ENCODE results near the gene SMAD3. TPM values are rescaled to one million over a fixed set of nuclear protein-coding genes. Genes with fewer than 3 reads are reported as not detected.

SMAD3 gene
- total and polyA plus RNA-seq, 2 of the 8 experiments (the other 6 are each of a cell fraction or from before 2014, with no cell fraction given) = 10.1 to 12.4 TPM

DNA sequence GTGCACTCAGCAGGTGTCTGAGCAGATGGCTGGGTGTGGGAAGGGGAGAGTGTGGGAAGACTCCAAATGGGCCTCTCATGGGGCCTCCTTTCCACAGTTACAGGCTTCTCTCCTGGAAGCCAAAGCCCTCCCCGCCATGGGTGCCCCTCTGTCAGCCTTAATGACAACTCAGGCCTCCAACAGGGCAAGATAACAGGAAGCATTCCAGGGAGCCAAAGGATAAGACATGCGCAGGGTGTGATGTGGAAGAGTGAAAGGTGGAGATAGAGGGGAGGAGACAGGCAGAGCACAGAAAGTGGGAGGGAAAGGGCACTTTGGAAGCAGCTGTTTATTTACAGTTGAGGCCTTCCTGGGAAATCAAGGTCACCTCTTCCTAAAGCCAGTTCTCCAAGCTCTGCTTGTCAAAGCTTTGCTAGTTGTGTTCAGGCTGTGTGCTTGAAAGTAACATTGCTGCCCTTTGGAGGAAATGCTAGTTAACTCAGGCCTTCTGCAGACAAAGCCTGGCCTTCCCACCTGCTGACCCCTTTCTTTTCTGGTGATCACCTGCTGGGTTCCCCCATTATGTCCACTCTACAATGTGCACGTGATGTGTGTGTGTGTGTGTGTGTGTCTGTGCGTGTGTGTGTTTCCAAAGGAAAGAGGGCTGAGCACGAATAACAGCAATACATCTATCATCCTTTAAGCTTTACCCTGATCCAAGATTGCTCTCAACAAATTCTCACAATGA, 35.2 kb upstream of the SMAD3 start:
- peak overlapping the region; percentile 65 for H3K18ac ChIP-seq (ENCODE audit: extremely low read depth, low read length)
- H3K4ac ChIP-seq (replicated peaks; ENCODE audit: insufficient read length, low read depth, low read length) = peak overlapping the region; percentile 49
- H3K79me1 ChIP-seq (ENCODE audit: low read depth, low read length) = no peaks in the 10 kb centered on the region; the same call in 1 of the 2 replicates
- H3K36me3 ChIP-seq (ENCODE audit: control insufficient read depth in 2 of 4, insufficient read depth in 4 of 4, low read length in 3 of 4) = no peaks in the 10 kb centered on the region
- no peak overlapping the region for H2BK15ac ChIP-seq (ENCODE audit: low read length)
- peak overlapping the region; percentile 64; the same call in 1 of the 2 replicates for H3K27ac ChIP-seq (ENCODE audit: low read depth, low read length)
- H3K9me3 ChIP-seq (ENCODE audit: insufficient read depth in 2 of 2, low read depth in 1 of 2, low read length in 1 of 2) = no peaks in the 10 kb centered on the region
- peak overlapping the region; percentile 37 for H4K5ac ChIP-seq (ENCODE audit: insufficient read length, low read depth, low read length)
- ChIA-PET POLR2A (ENCODE audit: partially characterized antibody) (interaction anchor here (0.7 to 3.3 kb wide), 19 partner anchors 8 to 212 kb away, joined by 3 to 30 read pairs (median 4); partner anchors contain the start of gene SMAD3), CTCF (ENCODE audit: partially characterized antibody) (interaction anchor here (0.7 to 1.9 kb wide), 8 partner anchors 9 to 274 kb away, joined by 3 to 9 read pairs (median 3); no protein-coding TSS in a partner anchor)
- peak overlapping the region in 1 of 4 experiments; percentile 30; a peak in 3 of 8 replicates for H3K4me3 ChIP-seq (ENCODE audit: extremely low read depth in 1 of 4, insufficient read depth in 2 of 4, low read depth in 3 of 4, low read length in 4 of 4)
- H4K20me1 ChIP-seq (replicated peaks in 1 of 2; ENCODE audit: control insufficient read depth in 1 of 2, insufficient read depth in 2 of 2, low read length in 2 of 2) = no peaks in the 10 kb centered on the region
- H3K14ac ChIP-seq (ENCODE audit: insufficient read length) = no peak overlapping the region
- H2BK12ac ChIP-seq (ENCODE audit: low read depth, low read length) = peak overlapping the region; percentile 96
- peak overlapping the region; percentile 92 for H2BK5ac ChIP-seq (ENCODE audit: low read depth, low read length)
- peak overlapping the region; percentile 7 for H3K56ac ChIP-seq (replicated peaks; ENCODE audit: insufficient read length, low read depth, low read length)
- H4K91ac ChIP-seq (replicated peaks; ENCODE audit: insufficient read length, low read length) = peak overlapping the region; percentile 96
- DNase-seq (ENCODE audit: low read depth in 1 of 2, low spot score in 2 of 2) = peak; percentile 75 to 85
- H3K9ac ChIP-seq (replicated peaks in 1 of 4; ENCODE audit: extremely low read depth in 1 of 4, low read depth in 3 of 4, low read length in 3 of 4) = no peak overlapping the region; a peak in 1 of 7 replicates
- peak overlapping the region; percentile 92 for H2AK5ac ChIP-seq (ENCODE audit: low read depth, low read length)
- peak overlapping the region; percentile 49 to 59 for H3K4me2 ChIP-seq (ENCODE audit: insufficient read depth in 1 of 2, low read depth in 2 of 2, low read length in 2 of 2)
- peaks cover 2 to 34% (median 25%) of the 10 kb centered on the region in 4 experiments for H3K27me3 ChIP-seq (replicated peaks in 1 of 4; ENCODE audit: control insufficient read depth in 3 of 4, extremely low read depth in 1 of 4, insufficient read depth in 3 of 4, low read length in 3 of 4)
- WGBS, 2 experiments (ENCODE audit: extremely low coverage in 1 of 2, insufficient coverage in 1 of 2, insufficient read length in 1 of 2, insufficient replicate concordance in 2 of 2, low coverage in 1 of 2, low lambda C conversion rate in 2 of 2, missing lambda C conversion rate in 1 of 2) = 7% methylated on average over 5 of the region's 5 CpGs; no CpG with 5 or more reads in 1 of the 2 experiments
- H3K79me2 ChIP-seq (ENCODE audit: control insufficient read depth in 1 of 2, insufficient read depth in 2 of 2, low read length in 2 of 2) = no peaks in the 10 kb centered on the region
- H3K23ac ChIP-seq (ENCODE audit: insufficient read length) = no peak overlapping the region
- H2BK120ac ChIP-seq (replicated peaks; ENCODE audit: low read depth, low read length) = peak overlapping the region; percentile 59
- no peak overlapping the region for H2AFZ ChIP-seq (ENCODE audit: low read length)
- peak overlapping the region; percentile 100 for H2BK20ac ChIP-seq (ENCODE audit: low read length)
- H3K4me1 ChIP-seq (replicated peaks in 1 of 4; ENCODE audit: control insufficient read depth in 3 of 4, insufficient read depth in 4 of 4, low read length in 3 of 4) = peaks cover 11 to 42% (median 21%) of the 10 kb centered on the region in 4 experiments
- peak; percentile 83 for FAIRE-seq
- no peak overlapping the region for H4K8ac ChIP-seq (ENCODE audit: extremely low read depth, insufficient read depth, low read length)
- no peaks in the 10 kb centered on the region; the same call in 1 of the 2 replicates for H3K23me2 ChIP-seq (ENCODE audit: low read depth, low read length)
- peak; percentile 57 for TF ChIP-seq EGR1 (IDR thresholded peaks at IDR 0.05; ENCODE audit: borderline replicate concordance, low read depth, low read length)
- TF ChIP-seq BCL11A (IDR thresholded peaks at IDR 0.05; ENCODE audit: low read depth in 2 of 2, low read length in 2 of 2) = peak in 1 of 2 experiments; percentile 27
- TF ChIP-seq TCF12 (IDR thresholded peaks at IDR 0.05; ENCODE audit: low read depth, low read length) = peak; percentile 94
- peak; percentile 77 for TF ChIP-seq SP1 (IDR thresholded peaks at IDR 0.05; ENCODE audit: low read depth, low read length)
- no peak for TF ChIP-seq POLR2AphosphoS5 (IDR thresholded peaks at IDR 0.05; ENCODE audit: low read depth, low read length)
- peak; percentile 63 for TF ChIP-seq YY1 (IDR thresholded peaks at IDR 0.05; ENCODE audit: low read depth, low read length)
- no peak for TF ChIP-seq HDAC6 (IDR thresholded peaks at IDR 0.05; ENCODE audit: low read depth, low read length)
- TF ChIP-seq POLR2A (IDR thresholded peaks at IDR 0.05; ENCODE audit: control extremely low read depth in 1 of 2, low read depth in 2 of 2, low read length in 2 of 2) = no peak; a peak in 1 of 3 replicates
- TF ChIP-seq TAF1 (IDR thresholded peaks at IDR 0.05; ENCODE audit: low read depth, low read length) = no peak
- TF ChIP-seq PHF8 (conservative IDR thresholded peaks at IDR 0.05; ENCODE audit: low read depth, low read length) = no peak
- TF ChIP-seq SIN3A (conservative IDR thresholded peaks at IDR 0.05 in 1 of 2, IDR thresholded peaks at IDR 0.05 in 1 of 2; ENCODE audit: low read depth in 1 of 2, low read length in 2 of 2) = peak; percentile 58 to 61; a peak in 2 of 4 replicates
- TF ChIP-seq SAP30 (IDR thresholded peaks at IDR 0.05; ENCODE audit: insufficient read depth, insufficient replicate concordance, low read length) = no peak
- no peak for TF ChIP-seq SRF (IDR thresholded peaks at IDR 0.05; ENCODE audit: low read depth, low read length)

All from H1 (cell line).